ENCODE data around the gene CLBA1. TPM values are rescaled to one million over a fixed set of nuclear protein-coding genes. Genes with fewer than 3 reads are reported as not detected.

CLBA1 gene
- total and polyA plus RNA-seq, 11 donors, result 0.76 to 3.7 (median 2.6) TPM

- H3K4me3 ChIP-seq, result no peak overlapping the region
- intact Hi-C loops (cut with DNase I), result loop anchor here (1.0 to 10.0 kb wide), 10 partner anchors 36 to 228 kb away; partner anchors contain the start of gene CDCA4 (in 1 of the 10)
- 29 to 47% (median 40%) methylated on average over 18 to 21 of the region's 21 CpGs for WGBS, 4 donors
These were observed 9.2 kb upstream of the CLBA1 start for GRCh38 chr14:104976198-104977007.

DNA sequence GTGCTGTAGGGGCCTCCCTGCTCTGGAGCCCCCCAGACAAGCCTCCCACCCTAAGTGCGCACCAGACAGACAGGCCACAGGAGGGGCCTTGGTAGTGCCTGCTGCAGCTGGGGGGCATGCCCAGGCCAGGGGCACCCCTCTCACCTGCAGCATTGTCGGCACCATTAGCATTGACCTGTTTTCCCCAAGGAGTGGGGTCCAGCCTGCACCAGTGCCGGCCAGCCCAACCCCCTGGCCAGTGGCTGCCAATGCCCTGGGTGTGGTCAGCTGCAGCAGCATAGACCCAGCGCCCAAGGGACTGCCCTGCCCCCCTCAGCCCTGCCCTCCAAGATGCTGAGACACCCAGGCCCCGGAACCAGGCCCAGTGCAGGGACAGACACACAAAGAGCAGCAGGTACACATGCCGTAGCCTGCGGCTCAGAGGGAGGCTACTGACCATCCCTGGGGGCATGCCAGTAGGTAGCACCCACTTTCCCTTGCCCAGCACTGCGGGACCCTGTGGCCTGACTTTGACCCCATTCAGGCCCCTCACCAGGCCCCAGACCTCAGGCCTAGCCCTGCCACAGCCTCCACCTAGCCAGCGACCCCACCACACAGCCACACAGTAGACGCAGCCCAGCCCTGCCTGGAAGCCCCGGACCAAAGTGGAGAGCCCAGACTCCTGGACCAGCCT, 8.4 kb upstream of the CLBA1 start:
- H3K27me3 ChIP-seq, result peaks cover 0 to 20% (median 0%) of the 10 kb centered on the region in 9 donors
- H3K9me3 ChIP-seq, result no peaks in the 10 kb centered on the region
- intact Hi-C loops (cut with DNase I), result loop anchor here in 9 of 10 donors (1.0 to 10.0 kb wide), 9 partner anchors 35 to 228 kb away; partner anchors contain the start of gene CDCA4 (in 1 of the 9)
- TF ChIP-seq, protein P1, sequence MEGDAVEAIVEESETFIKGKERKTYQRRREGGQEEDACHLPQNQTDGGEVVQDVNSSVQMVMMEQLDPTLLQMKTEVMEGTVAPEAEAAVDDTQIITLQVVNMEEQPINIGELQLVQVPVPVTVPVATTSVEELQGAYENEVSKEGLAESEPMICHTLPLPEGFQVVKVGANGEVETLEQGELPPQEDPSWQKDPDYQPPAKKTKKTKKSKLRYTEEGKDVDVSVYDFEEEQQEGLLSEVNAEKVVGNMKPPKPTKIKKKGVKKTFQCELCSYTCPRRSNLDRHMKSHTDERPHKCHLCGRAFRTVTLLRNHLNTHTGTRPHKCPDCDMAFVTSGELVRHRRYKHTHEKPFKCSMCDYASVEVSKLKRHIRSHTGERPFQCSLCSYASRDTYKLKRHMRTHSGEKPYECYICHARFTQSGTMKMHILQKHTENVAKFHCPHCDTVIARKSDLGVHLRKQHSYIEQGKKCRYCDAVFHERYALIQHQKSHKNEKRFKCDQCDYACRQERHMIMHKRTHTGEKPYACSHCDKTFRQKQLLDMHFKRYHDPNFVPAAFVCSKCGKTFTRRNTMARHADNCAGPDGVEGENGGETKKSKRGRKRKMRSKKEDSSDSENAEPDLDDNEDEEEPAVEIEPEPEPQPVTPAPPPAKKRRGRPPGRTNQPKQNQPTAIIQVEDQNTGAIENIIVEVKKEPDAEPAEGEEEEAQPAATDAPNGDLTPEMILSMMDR (IDR thresholded peaks at IDR 0.05), result no peak
- no peak for TF ChIP-seq POLR2A (IDR thresholded peaks at IDR 0.05)
- H3K4me1 ChIP-seq, result peaks cover 8 to 72% (median 44%) of the 10 kb centered on the region in 12 donors
- ATAC-seq (no peak), DNase-seq (peak in 2 of 5 donors; percentile 29 to 67)
- no peak overlapping the region for H3K27ac ChIP-seq
- H3K4me3 ChIP-seq, result peak overlapping the region in 9 of 12 donors; percentile 25 to 66 (median 56)
- H3K36me3 ChIP-seq, result no peaks in the 10 kb centered on the region
- WGBS, 4 donors, result 67 to 85% (median 82%) methylated on average over 5 to 11 of the region's 11 CpGs

More at GRCh38 chr14:104976198-104977007, 9.2 kb upstream of the CLBA1 start:
- DNase-seq, result peak; percentile 81 to 92 (median 86)
- peaks cover 8 to 75% (median 44%) of the 10 kb centered on the region in 12 donors for H3K4me1 ChIP-seq
- no peaks in the 10 kb centered on the region for H3K36me3 ChIP-seq
- ATAC-seq, result peak; percentile 54 to 72 (median 58)
- no peak overlapping the region for H3K27ac ChIP-seq
- no peaks in the 10 kb centered on the region for H3K9me3 ChIP-seq
- TF ChIP-seq, protein P1 (IDR thresholded peaks at IDR 0.05), result peak; percentile 77 to 96 (median 92)
- no peak for TF ChIP-seq POLR2A (IDR thresholded peaks at IDR 0.05)
- peaks cover 0 to 20% (median 0%) of the 10 kb centered on the region in 9 donors for H3K27me3 ChIP-seq

GRCh38 chr14:104977681-104978653, 7.6 kb upstream of the CLBA1 start, which contains the start of gene AHNAK2:
TSS of gene AHNAK2 (minus strand) at chr14:104978374. CDS start at chr14:104978237, 137 bp downstream.
- Histone ChIP-seq H3K9me3 (no peaks in the 10 kb centered on the region), H3K4me1 (peaks cover 7 to 64% (median 42%) of the 10 kb centered on the region in 12 donors), H3K4me3 (peak within 1 kb of the TSS; percentile 7 to 66 (median 50)), H3K27me3 (peaks cover 0 to 20% (median 0%) of the 10 kb centered on the region in 9 donors), H3K27ac (peak within 1 kb of the TSS in 1 of 12 donors; percentile 53), H3K36me3 (no peaks in the 10 kb centered on the region)
- intact Hi-C loops (cut with DNase I), result loop anchor here in 9 of 10 donors (1.0 to 10.0 kb wide), 9 partner anchors 34 to 227 kb away; partner anchors contain the start of gene CDCA4 (in 1 of the 9)
- 2 to 7% (median 5%) methylated on average over 47 to 111 of the region's 111 CpGs for WGBS, 4 donors
- no peak for TF ChIP-seq POLR2A (IDR thresholded peaks at IDR 0.05)
- TF ChIP-seq, protein P1 (IDR thresholded peaks at IDR 0.05), result no peak
- DNase-seq (peak; percentile 74 to 89 (median 82)), ATAC-seq (peak in 3 of 4 donors; percentile 68 to 81 (median 70))

Measured in heart left ventricle (tissue), 16 donors.